H1 (cell line): ENCODE results near the gene SEMA6A. TPM values are rescaled to one million over a fixed set of nuclear protein-coding genes. Genes with fewer than 3 reads are reported as not detected.

Experiments used
- BCL11A ChIP-seq, 2 experiments: IDR thresholded peaks; one replicate each; pipeline ENCODE4 v1.6.1; 2011; ENCODE audit warnings: low read depth in 2 of 2, low read length in 2 of 2, mild to moderate bottlenecking in 2 of 2
- CHD2 ChIP-seq: IDR thresholded peaks from 2 replicates; pipeline ENCODE4 v1.6.1; 2012; ENCODE audit warnings: low read length, improper control_type of control experiment
- JUN ChIP-seq: IDR thresholded peaks from 2 replicates; pipeline ENCODE4 v1.6.1; 2011; ENCODE audit warnings: low read depth, mild to moderate bottlenecking, improper control_type of control experiment, low read length
- MAFK ChIP-seq: IDR thresholded peaks from 2 replicates; pipeline ENCODE4 v1.6.1; 2012; ENCODE audit warnings: low read depth, mild to moderate bottlenecking, improper control_type of control experiment, low read length
- NRF1 ChIP-seq: IDR thresholded peaks from 2 replicates; pipeline ENCODE4 v1.6.1; 2011; ENCODE audit warnings: mild to moderate bottlenecking, low read depth, low read length, improper control_type of control experiment
- POLR2A ChIP-seq, 2 experiments: IDR thresholded peaks; 1 replicate in 1 of 2; 2 replicates in 1 of 2; pipeline ENCODE4 v1.6.1; 2011; ENCODE audit warnings: low read depth in 2 of 2, low read length in 2 of 2, mild to moderate bottlenecking in 2 of 2; ENCODE audit errors: control extremely low read depth in 1 of 2
- RAD21 ChIP-seq, 2 experiments: IDR thresholded peaks in 1 of 2; conservative IDR thresholded peaks in 1 of 2; 2 replicates each; pipeline ENCODE4 v1.6.1; 2011; ENCODE audit warnings: low read depth in 2 of 2, low read length in 2 of 2, improper control_type of control experiment in 1 of 2, inconsistent platforms in 1 of 2, mild to moderate bottlenecking in 1 of 2, moderate library complexity in 1 of 2
- TBP ChIP-seq: IDR thresholded peaks from 2 replicates; pipeline ENCODE4 v1.6.1; 2011; ENCODE audit warnings: low read depth, low read length, improper control_type of control experiment
- polyA plus RNA-seq, 7 experiments: library from polyadenylated mRNA; depleted of rRNA in 3 of 7; stranded (reverse) in 5 of 7; unstranded in 2 of 7; fragments of >200 nt in 5 of 7; fragments of 200-250 nt in 2 of 7; gene quantifications; 1 replicate in 5 of 7; 2 replicates in 1 of 7; 4 replicates in 1 of 7; pipeline versions ENCODE4 v1.2.1 to v1.2.3, GENCODE V29; 2011 to 2013; ENCODE audit warnings: missing spikeins in 2 of 7, mixed read lengths in 2 of 7
- total RNA-seq: library from RNA; stranded (reverse); fragmentation: NEBNext Ultra II Directional; extraction: Animal tissue kit (Norgen Biotek cat#: 25700); gene quantifications from 2 replicates; pipeline ENCODE4 v1.2.1, GENCODE V29; 2021

SEMA6A gene
- total and polyA plus RNA-seq, 2 of the 8 experiments (the other 6 are each of a cell fraction or from before 2014, with no cell fraction given), result 78.3 to 277 TPM

DNA sequence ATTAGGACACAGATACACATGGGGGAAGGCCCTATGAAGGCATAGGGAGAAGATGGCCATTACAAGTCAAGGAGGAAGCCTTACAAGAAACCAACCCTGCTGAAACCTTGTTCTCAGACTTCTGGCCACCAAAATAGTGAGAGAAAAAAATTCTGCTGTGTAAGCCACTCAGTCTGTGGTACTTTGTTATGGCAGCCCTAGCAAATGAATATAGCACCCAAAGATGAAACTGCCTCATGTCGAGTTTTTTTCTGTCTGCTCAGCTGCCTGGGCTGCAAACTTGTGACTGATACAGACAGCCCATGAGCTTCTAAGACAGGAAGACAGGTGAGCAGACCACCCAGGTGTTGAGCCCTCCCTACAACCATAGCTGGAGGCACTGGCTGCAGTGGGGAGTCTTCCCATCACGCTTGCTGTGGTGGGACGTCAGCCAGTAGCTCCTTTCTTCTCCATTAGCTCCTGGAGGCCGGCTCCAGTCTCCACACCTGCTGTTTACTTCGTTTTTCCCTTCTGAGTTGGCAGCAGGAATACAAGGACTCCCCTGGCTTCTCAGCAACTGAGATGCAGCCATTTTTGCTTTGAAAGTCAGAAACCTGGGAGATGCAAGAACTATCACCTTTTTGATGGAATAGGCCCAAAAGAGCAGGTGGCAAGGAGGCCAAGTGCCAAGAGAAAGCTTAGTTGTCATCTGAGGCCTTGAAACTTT, 164.9 kb downstream of the SEMA6A start (continued):
- TF ChIP-seq MAFK (no peak), RAD21 (IDR thresholded peaks at IDR 0.05 in 1 of 2, conservative IDR thresholded peaks at IDR 0.05 in 1 of 2; ENCODE audit: low read depth in 2 of 2, low read length in 2 of 2) (no peak), BCL11A (IDR thresholded peaks at IDR 0.05; ENCODE audit: low read depth in 2 of 2, low read length in 2 of 2) (no peak), CHD2 (no peak), JUN (no peak), NRF1 (no peak), TBP (no peak), POLR2A (IDR thresholded peaks at IDR 0.05; ENCODE audit: control extremely low read depth in 1 of 2, low read depth in 2 of 2, low read length in 2 of 2) (no peak)
